Measurements from ENCODE around the gene TMEM169.

Gene TMEM169

GRCh38 chr2:216104691-216105090 is 23.0 kb downstream of the TMEM169 start:
- DNase-seq (ENCODE audit: low spot score) = no peak

GRCh38 chr2:216107320-216107719 is 25.6 kb downstream of the TMEM169 start:
- DNase-seq (ENCODE audit: low spot score) = no peak

GRCh38 chr2:216107760-216108159 is 26.0 kb downstream of the TMEM169 start:
- no peak for DNase-seq (ENCODE audit: low spot score)

- DNase-seq (ENCODE audit: low spot score) = no peak
These were observed 26.7 kb downstream of the TMEM169 start for GRCh38 chr2:216108310-216108966.

- peak; percentile 98 for DNase-seq (ENCODE audit: low spot score)
These were observed 27.5 kb downstream of the TMEM169 start, which contains the start of gene XRCC5 for GRCh38 chr2:216108967-216109921. TSS of gene XRCC5 (plus strand) at chr2:216109348. CDS start at chr2:216109437, 89 bp downstream.

- peak; percentile 34 for DNase-seq (ENCODE audit: low spot score)
These were observed 28.4 kb downstream of the TMEM169 start for GRCh38 chr2:216109962-216110614.

GRCh38 chr2:216110620-216111019 is 28.9 kb downstream of the TMEM169 start:
- no peak for DNase-seq (ENCODE audit: low spot score)

- no peak for DNase-seq (ENCODE audit: low spot score)
These were observed 29.4 kb downstream of the TMEM169 start for GRCh38 chr2:216111122-216111521.

GRCh38 chr2:216112926-216113325 is 31.2 kb downstream of the TMEM169 start:
- no peak for DNase-seq (ENCODE audit: low spot score)

GRCh38 chr2:216113572-216113971 is 31.9 kb downstream of the TMEM169 start:
- no peak for DNase-seq (ENCODE audit: low spot score)

GRCh38 chr2:216114382-216114713 is 32.6 kb downstream of the TMEM169 start:
- DNase-seq (ENCODE audit: low spot score) = no peak

GRCh38 chr2:216114714-216115531 is 33.2 kb downstream of the TMEM169 start:
- peak; percentile 98 for DNase-seq (ENCODE audit: low spot score)

GRCh38 chr2:216116418-216116817 is 34.7 kb downstream of the TMEM169 start:
- DNase-seq (ENCODE audit: low spot score) = no peak

- no peak for DNase-seq (ENCODE audit: low spot score)
These were observed 36.0 kb downstream of the TMEM169 start for GRCh38 chr2:216117561-216118340.

- no peak for DNase-seq (ENCODE audit: low spot score)
These were observed 36.8 kb downstream of the TMEM169 start for GRCh38 chr2:216118474-216118873.

- no peak for DNase-seq (ENCODE audit: low spot score)
These were observed 37.4 kb downstream of the TMEM169 start for GRCh38 chr2:216119146-216119545.

GRCh38 chr2:216119986-216120385 is 38.3 kb downstream of the TMEM169 start:
- peak; percentile 49 for DNase-seq (ENCODE audit: low spot score)

- DNase-seq (ENCODE audit: low spot score) = no peak
These were observed 39.5 kb downstream of the TMEM169 start for GRCh38 chr2:216121255-216121654.

- DNase-seq (ENCODE audit: low spot score) = no peak
These were observed 45.2 kb downstream of the TMEM169 start for GRCh38 chr2:216126943-216127342.

GRCh38 chr2:216130346-216130971 is 48.7 kb downstream of the TMEM169 start:
- no peak for DNase-seq (ENCODE audit: low spot score)

Data from activated CD4-positive, alpha-beta T cell treated with anti-CD3 and anti-CD28 coated beads, Interleukin-2, Interleukin-4, amounts not matched to agents 100 ng/mL and 50 ng/mL, durations not matched to agents 16 hours and 8 hours (primary cell).